ENCODE results near the gene TRAPPC6A. TPM values are rescaled to one million over a fixed set of nuclear protein-coding genes. Genes with fewer than 3 reads are reported as not detected.

The TRAPPC6A gene
- total RNA-seq, 1 experiment from 2014 or later, result 18.3 TPM

GRCh38 chr19:45117671-45118070, 60.4 kb downstream of the TRAPPC6A start:
- ChIA-PET POLR2A (ENCODE audit: unreplicated experiment) (no interaction called here), CTCF (no interaction called here)
- DNase-seq (no peak), ATAC-seq (no peak)
- Histone ChIP-seq H2AFZ (ENCODE audit: low read length) (no peak overlapping the region), H3K27ac (ENCODE audit: low read length) (no peak overlapping the region), H3K9me2 (replicated peaks; ENCODE audit: low read length) (no peaks in the 10 kb centered on the region), H3F3A (ENCODE audit: low read length, unreplicated experiment) (no peaks in the 10 kb centered on the region), H3K4me3 (ENCODE audit: low read length) (no peak overlapping the region), H3K36me3 (ENCODE audit: low read depth, low read length) (no peaks in the 10 kb centered on the region), H4K20me1 (ENCODE audit: low read length) (peaks cover 7% of the 10 kb centered on the region; the same call in 1 of the 2 replicates), H3K79me2 (ENCODE audit: low read length) (peaks cover 90% of the 10 kb centered on the region), H3K9me3 (ENCODE audit: low read length) (no peaks in the 10 kb centered on the region), H3K9ac (ENCODE audit: low read length) (no peak overlapping the region), H3K4me1 (ENCODE audit: insufficient read depth, low read length) (peaks cover 17% of the 10 kb centered on the region), H3K4me2 (ENCODE audit: low read length) (no peak overlapping the region), H3K27me3 (ENCODE audit: low read length) (no peaks in the 10 kb centered on the region)
- no TSS peak for BruUV-seq (replicated peaks)
- TF ChIP-seq CTCF (conservative IDR thresholded peaks at IDR 0.05; ENCODE audit: low read depth, low read length), result no peak
- TF ChIP-seq EZH2phosphoT487 (IDR thresholded peaks at IDR 0.05; ENCODE audit: borderline replicate concordance, low read length), result no peak
- no peak for TF ChIP-seq EZH2 (IDR thresholded peaks at IDR 0.05; ENCODE audit: low read length, unreplicated experiment)
- intact Hi-C loops (cut with micrococcal nuclease), result no loop called here

GRCh38 chr19:45117167-45117594, 60.9 kb downstream of the TRAPPC6A start:
- ATAC-seq (no peak), DNase-seq (no peak)
- Histone ChIP-seq H2AFZ (ENCODE audit: low read length) (no peak overlapping the region), H3K9me3 (ENCODE audit: low read length) (no peaks in the 10 kb centered on the region), H3F3A (ENCODE audit: low read length, unreplicated experiment) (no peaks in the 10 kb centered on the region), H3K9ac (ENCODE audit: low read length) (no peak overlapping the region), H3K4me3 (ENCODE audit: low read length) (no peak overlapping the region), H3K9me2 (replicated peaks; ENCODE audit: low read length) (no peaks in the 10 kb centered on the region), H4K20me1 (ENCODE audit: low read length) (peaks cover 7% of the 10 kb centered on the region; the same call in 1 of the 2 replicates), H3K27me3 (ENCODE audit: low read length) (no peaks in the 10 kb centered on the region), H3K27ac (ENCODE audit: low read length) (no peak overlapping the region), H3K4me2 (ENCODE audit: low read length) (no peak overlapping the region), H3K4me1 (ENCODE audit: insufficient read depth, low read length) (peaks cover 21% of the 10 kb centered on the region), H3K36me3 (ENCODE audit: low read depth, low read length) (no peaks in the 10 kb centered on the region), H3K79me2 (ENCODE audit: low read length) (peaks cover 91% of the 10 kb centered on the region)
- TF ChIP-seq EZH2 (IDR thresholded peaks at IDR 0.05; ENCODE audit: low read length, unreplicated experiment), result no peak
- no peak for TF ChIP-seq EZH2phosphoT487 (IDR thresholded peaks at IDR 0.05; ENCODE audit: borderline replicate concordance, low read length)
- TF ChIP-seq CTCF (conservative IDR thresholded peaks at IDR 0.05; ENCODE audit: low read depth, low read length), result no peak
- intact Hi-C loops (cut with micrococcal nuclease), result no loop called here
- BruUV-seq (replicated peaks), result no TSS peak
- CTCF ChIA-PET, result no interaction called here
- POLR2A ChIA-PET (ENCODE audit: unreplicated experiment), result no interaction called here

- H3K4me3 ChIP-seq (ENCODE audit: low read length), result no peak overlapping the region
- no peak for ATAC-seq
- no peak overlapping the region for H3K27ac ChIP-seq (ENCODE audit: low read length)
- no peak for TF ChIP-seq CTCF (conservative IDR thresholded peaks at IDR 0.05; ENCODE audit: low read depth, low read length)
- TF ChIP-seq EZH2phosphoT487 (IDR thresholded peaks at IDR 0.05; ENCODE audit: borderline replicate concordance, low read length), result no peak
- TF ChIP-seq EZH2 (IDR thresholded peaks at IDR 0.05; ENCODE audit: low read length, unreplicated experiment), result no peak
- no peak for DNase-seq
- H3K9me3 ChIP-seq (ENCODE audit: low read length), result no peaks in the 10 kb centered on the region
- CTCF ChIA-PET, result no interaction called here
- H2AFZ ChIP-seq (ENCODE audit: low read length), result no peak overlapping the region
- no peak overlapping the region for H3K4me2 ChIP-seq (ENCODE audit: low read length)
- peaks cover 89% of the 10 kb centered on the region for H3K79me2 ChIP-seq (ENCODE audit: low read length)
- H3F3A ChIP-seq (ENCODE audit: low read length, unreplicated experiment), result no peaks in the 10 kb centered on the region
- no peaks in the 10 kb centered on the region for H3K36me3 ChIP-seq (ENCODE audit: low read depth, low read length)
- POLR2A ChIA-PET (ENCODE audit: unreplicated experiment), result no interaction called here
- H3K9me2 ChIP-seq (replicated peaks; ENCODE audit: low read length), result no peaks in the 10 kb centered on the region
- H3K9ac ChIP-seq (ENCODE audit: low read length), result no peak overlapping the region
- peaks cover 21% of the 10 kb centered on the region for H3K4me1 ChIP-seq (ENCODE audit: insufficient read depth, low read length)
- H3K27me3 ChIP-seq (ENCODE audit: low read length), result no peaks in the 10 kb centered on the region
- no TSS peak for BruUV-seq (replicated peaks)
- intact Hi-C loops (cut with micrococcal nuclease), result no loop called here
- H4K20me1 ChIP-seq (ENCODE audit: low read length), result peaks cover 7% of the 10 kb centered on the region; the same call in 1 of the 2 replicates
Observed at GRCh38 chr19:45115809-45116615, 62.0 kb downstream of the TRAPPC6A start.
